MCF 10A (cell line): ENCODE data around the gene RPS5. TPM values are rescaled to one million over a fixed set of nuclear protein-coding genes. Genes with fewer than 3 reads are reported as not detected.

Experiments used
- BruUV-seq: library from RNA; stranded (reverse); fragments of 400-500 nt; replicated peaks from 2 replicates; lab custom pipeline; 2021; lab: Mats Ljungman, UMichigan
- CTCF ChIA-PET: fragments of 300-600 bp; sonication (Branson Sonifier 250); formaldehyde crosslinking; extraction: SDS; loops from one replicate; lab custom pipeline; 2021; ENCODE audit warnings: antibody characterized with exemption, inconsistent platforms; lab: Yijun Ruan, JAX
- POLR2A ChIA-PET: fragments of 300-600, 350-650 bp; sonication (Branson Sonifier 250); formaldehyde crosslinking; extraction: SDS; loops from one replicate; lab custom pipeline; 2020; ENCODE audit warnings: antibody characterized with exemption, inconsistent platforms; lab: Yijun Ruan, JAX
- DNase-seq: peaks from one replicate; pipeline ENCODE4 v3.0.0-alpha.2; 2018; ENCODE audit not compliant: unreplicated experiment
- H3K27ac Mint-ChIP-seq: one replicate; pipeline ENCODE4 v1.8.0; 2022; ENCODE audit warnings: mild to moderate bottlenecking, low read depth, mixed read lengths; ENCODE audit not compliant: unreplicated experiment
- H3K27me3 Mint-ChIP-seq: one replicate; pipeline ENCODE4 v1.8.0; 2022; ENCODE audit warnings: mixed read lengths; ENCODE audit not compliant: insufficient read depth, unreplicated experiment
- H3K36me3 Mint-ChIP-seq: one replicate; pipeline ENCODE4 v1.8.0; 2022; ENCODE audit warnings: mild to moderate bottlenecking, moderate library complexity, mixed read lengths; ENCODE audit not compliant: insufficient read depth, unreplicated experiment
- H3K4me1 Mint-ChIP-seq: one replicate; pipeline ENCODE4 v1.8.0; 2022; ENCODE audit warnings: mixed read lengths; ENCODE audit not compliant: insufficient read depth, unreplicated experiment
- H3K4me3 Mint-ChIP-seq: one replicate; pipeline ENCODE4 v1.8.0; 2022; ENCODE audit warnings: mild to moderate bottlenecking, moderate library complexity, mixed read lengths; ENCODE audit not compliant: unreplicated experiment
- H3K9me3 Mint-ChIP-seq: one replicate; pipeline ENCODE4 v1.8.0; 2022; ENCODE audit warnings: mixed read lengths; ENCODE audit not compliant: unreplicated experiment
- CTCF ChIP-seq: fragments of 200-600 bp; IDR thresholded peaks from one replicate; pipeline ENCODE4 v1.8.0; 2022; ENCODE audit warnings: antibody characterized with exemption, mild to moderate bottlenecking; ENCODE audit not compliant: unreplicated experiment
- intact Hi-C: fragments of 100-400 bp; cut with micrococcal nuclease; formaldehyde crosslinking; loops from 2 replicates; pipeline ENCODE4 v1.14.1; 2022
- total RNA-seq: library from RNA; stranded (reverse); gene quantifications from 2 replicates; pipeline ENCODE4 v1.2.3, GENCODE V29; 2022

Gene RPS5
- total RNA-seq, 1 experiment from 2014 or later, result 1,779 TPM

GRCh38 chr19:58357481-58358145, 29.5 kb upstream of the RPS5 start:
- ChIA-PET CTCF (no interaction called here), POLR2A (no interaction called here)
- no peaks in the 10 kb centered on the region for H3K9me3 Mint-ChIP-seq
- peaks cover 5% of the 10 kb centered on the region for H3K4me1 Mint-ChIP-seq
- intact Hi-C loops, result no loop called here
- H3K4me3 Mint-ChIP-seq, result no peak overlapping the region
- no peak for DNase-seq
- H3K36me3 Mint-ChIP-seq, result peaks cover 18% of the 10 kb centered on the region
- no peak for TF ChIP-seq CTCF
- no peaks in the 10 kb centered on the region for H3K27me3 Mint-ChIP-seq
- no peak overlapping the region for H3K27ac Mint-ChIP-seq
- no TSS peak for BruUV-seq

GRCh38 chr19:58361900-58362271, 25.2 kb upstream of the RPS5 start:
- ChIA-PET POLR2A (interaction anchor here (0.6 to 4.1 kb wide), 29 partner anchors 8 to 1419 kb away, joined by 3 to 55 read pairs (median 7); partner anchors contain the start of genes ERVK3-1, RPS5, ZBTB45 and ZNF324B), CTCF (interaction anchor here (1.2 to 2.6 kb wide), 2 partner anchors 12 to 44 kb away, joined by 3 to 11 read pairs; no protein-coding TSS in a partner anchor)
- peak overlapping the region; percentile 99 for H3K27ac Mint-ChIP-seq
- H3K4me3 Mint-ChIP-seq, result peak overlapping the region; percentile 99
- intact Hi-C loops, result loop anchor here (1.0 kb wide), 3 partner anchors 19 to 157 kb away; partner anchors contain the start of genes ZBTB45, ZNF837 and ZSCAN22
- no peaks in the 10 kb centered on the region for H3K27me3 Mint-ChIP-seq
- TF ChIP-seq CTCF, result no peak
- no TSS peak for BruUV-seq
- H3K36me3 Mint-ChIP-seq, result peaks cover 5% of the 10 kb centered on the region
- peaks cover 5% of the 10 kb centered on the region for H3K4me1 Mint-ChIP-seq
- DNase-seq, result no peak
- no peaks in the 10 kb centered on the region for H3K9me3 Mint-ChIP-seq

- DNase-seq, result peak; percentile 97
- H3K9me3 Mint-ChIP-seq, result no peaks in the 10 kb centered on the region
- H3K4me3 Mint-ChIP-seq, result peak within 1 kb of the TSS; percentile 99
- H3K27me3 Mint-ChIP-seq, result no peaks in the 10 kb centered on the region
- peak within 1 kb of the TSS; percentile 99 for H3K27ac Mint-ChIP-seq
- TF ChIP-seq CTCF, result no peak
- intact Hi-C loops, result loop anchor here (1.0 kb wide), 3 partner anchors 19 to 157 kb away; partner anchors contain the start of genes ZBTB45, ZNF837 and ZSCAN22
- BruUV-seq, result TSS peak; percentile 79
- ChIA-PET CTCF (interaction anchor here (1.2 to 2.6 kb wide), 5 partner anchors 9 to 45 kb away, joined by 3 to 11 read pairs (median 3); no protein-coding TSS in a partner anchor), POLR2A (interaction anchor here (0.6 to 4.1 kb wide), 35 partner anchors 8 to 1420 kb away, joined by 3 to 55 read pairs (median 5); partner anchors contain the start of genes ERVK3-1, RPS5, ZBTB45 and ZNF324B)
- H3K36me3 Mint-ChIP-seq, result peaks cover 5% of the 10 kb centered on the region
- H3K4me1 Mint-ChIP-seq, result peaks cover 5% of the 10 kb centered on the region
Measured at GRCh38 chr19:58362272-58362994, 24.6 kb upstream of the RPS5 start, which contains the start of gene ZNF497. Gene ZNF497, minus strand, starts transcription at chr19:58362751. Its CDS starts 5,116 bp downstream, at chr19:58357635.
